Loucy (cell line): Measurements from ENCODE around the gene FRMD4A.

Source experiments
- EZH2phosphoT487 ChIP-seq: fragments of 200-600 bp; IDR thresholded peaks from 2 replicates; pipeline ENCODE4 v1.6.1; 2018; ENCODE audit warnings: antibody characterized with exemption, mild to moderate bottlenecking, moderate library complexity, borderline replicate concordance
- TF ChIP-seq, protein P1 (sequence below): fragments of 200-600 bp; sonication (generic); conservative IDR thresholded peaks from 2 replicates; pipeline ENCODE4 v1.5.1; 2014; ENCODE audit warnings: mild to moderate bottlenecking, antibody characterized with exemption, low read length

DNA sequence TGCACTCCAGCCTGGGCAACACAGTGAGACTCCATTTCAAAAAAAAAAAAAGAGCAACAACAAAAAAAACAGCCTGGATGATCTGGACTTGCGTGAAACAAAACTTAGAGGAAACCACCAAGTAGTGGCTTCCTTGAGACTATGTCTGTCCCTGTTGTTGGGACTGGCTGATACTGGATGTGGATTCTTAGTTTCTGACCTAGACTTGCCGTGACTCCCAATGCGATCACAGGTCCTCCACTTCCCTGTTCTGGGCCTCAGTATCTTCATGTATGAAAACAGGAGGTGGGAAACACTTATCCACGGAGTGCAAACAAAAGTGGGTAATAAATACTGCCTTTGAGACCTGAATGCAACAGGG lies 618.3 kb downstream of the FRMD4A start:
- TF ChIP-seq, protein P1, sequence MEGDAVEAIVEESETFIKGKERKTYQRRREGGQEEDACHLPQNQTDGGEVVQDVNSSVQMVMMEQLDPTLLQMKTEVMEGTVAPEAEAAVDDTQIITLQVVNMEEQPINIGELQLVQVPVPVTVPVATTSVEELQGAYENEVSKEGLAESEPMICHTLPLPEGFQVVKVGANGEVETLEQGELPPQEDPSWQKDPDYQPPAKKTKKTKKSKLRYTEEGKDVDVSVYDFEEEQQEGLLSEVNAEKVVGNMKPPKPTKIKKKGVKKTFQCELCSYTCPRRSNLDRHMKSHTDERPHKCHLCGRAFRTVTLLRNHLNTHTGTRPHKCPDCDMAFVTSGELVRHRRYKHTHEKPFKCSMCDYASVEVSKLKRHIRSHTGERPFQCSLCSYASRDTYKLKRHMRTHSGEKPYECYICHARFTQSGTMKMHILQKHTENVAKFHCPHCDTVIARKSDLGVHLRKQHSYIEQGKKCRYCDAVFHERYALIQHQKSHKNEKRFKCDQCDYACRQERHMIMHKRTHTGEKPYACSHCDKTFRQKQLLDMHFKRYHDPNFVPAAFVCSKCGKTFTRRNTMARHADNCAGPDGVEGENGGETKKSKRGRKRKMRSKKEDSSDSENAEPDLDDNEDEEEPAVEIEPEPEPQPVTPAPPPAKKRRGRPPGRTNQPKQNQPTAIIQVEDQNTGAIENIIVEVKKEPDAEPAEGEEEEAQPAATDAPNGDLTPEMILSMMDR = no peak
- no peak for TF ChIP-seq EZH2phosphoT487
